NK-92 (cell line): Measurements from ENCODE around the gene GABARAP.

Experiments used
- DNase-seq: peaks from one replicate; lab custom pipeline; 2025; ENCODE audit not compliant: unreplicated experiment; lab: John Stamatoyannopoulos, UW

Gene GABARAP

GRCh38 chr17:7208754-7209460 lies 33.3 kb downstream of the GABARAP start:
- no peak for DNase-seq

GRCh38 chr17:7208027-7208571 lies 34.1 kb downstream of the GABARAP start:
- DNase-seq, result no peak

GRCh38 chr17:7207120-7208001 lies 34.9 kb downstream of the GABARAP start:
- DNase-seq, result no peak

GRCh38 chr17:7205561-7205960 lies 36.7 kb downstream of the GABARAP start:
- DNase-seq, result no peak

GRCh38 chr17:7204828-7205461 lies 37.3 kb downstream of the GABARAP start:
- peak; percentile 84 for DNase-seq

GRCh38 chr17:7204336-7204735 lies 37.9 kb downstream of the GABARAP start:
- no peak for DNase-seq

GRCh38 chr17:7203391-7203790 lies 38.9 kb downstream of the GABARAP start:
- DNase-seq, result no peak

GRCh38 chr17:7196651-7197401 lies 45.4 kb downstream of the GABARAP start:
- DNase-seq, result no peak

- no peak for DNase-seq
Observed at GRCh38 chr17:7195971-7196370, 46.3 kb downstream of the GABARAP start.

- DNase-seq, result no peak
Observed at GRCh38 chr17:7192271-7192937, 49.8 kb downstream of the GABARAP start.

GRCh38 chr17:7191571-7192270 lies 50.5 kb downstream of the GABARAP start:
- DNase-seq, result no peak

- no peak for DNase-seq
Observed at GRCh38 chr17:7191069-7191468, 51.2 kb downstream of the GABARAP start.

- DNase-seq, result no peak
Observed at GRCh38 chr17:7190276-7190917, 51.9 kb downstream of the GABARAP start.
